ENCODE results near the gene KAZN. TPM values are rescaled to one million over a fixed set of nuclear protein-coding genes. Genes with fewer than 3 reads are reported as not detected.
A peak's percentile ranks its signal among the peaks of the same experiment; 100 is the strongest.

Gene KAZN
- total and polyA plus RNA-seq, 9 donors = 5.1 to 17.4 (median 14.3) TPM

DNA sequence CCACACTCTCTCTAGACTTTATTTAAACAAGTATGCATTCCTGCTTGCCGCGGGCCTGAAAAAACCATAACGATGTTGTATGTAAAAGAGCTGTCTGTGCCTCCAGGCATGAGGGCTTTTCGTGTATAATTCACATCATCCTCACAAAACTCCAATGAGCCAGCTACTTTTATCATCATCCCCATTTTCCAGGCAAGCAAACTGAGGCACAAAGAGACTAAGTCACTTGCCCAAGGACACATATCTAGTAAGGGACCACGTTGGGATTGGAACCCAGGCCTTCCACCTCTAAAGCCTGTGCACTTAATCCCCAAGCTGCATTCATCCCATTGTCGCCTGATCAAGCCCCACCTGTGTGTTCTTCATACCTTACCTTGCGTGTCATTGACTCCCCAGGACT lies 226.9 kb downstream of the KAZN start:
- Histone ChIP-seq H3K36me3 (ENCODE audit: control insufficient read depth, insufficient read depth, low read length) (no peaks in the 10 kb centered on the region), H3K9me3 (replicated peaks; ENCODE audit: control insufficient read depth, low read depth, low read length) (peaks cover 2% of the 10 kb centered on the region), H3K4me1 (ENCODE audit: control insufficient read depth, insufficient read depth, low read length) (peaks cover 9% of the 10 kb centered on the region), H3K27ac (ENCODE audit: low read length) (no peak overlapping the region), H3K4me3 (ENCODE audit: low read length) (no peak overlapping the region), H3K27me3 (ENCODE audit: control insufficient read depth, insufficient read depth, low read length) (no peaks in the 10 kb centered on the region)
- DNase-seq = no peak
- WGBS (ENCODE audit: insufficient coverage) = 93% methylated on average over 3 of the region's 7 CpGs

DNA sequence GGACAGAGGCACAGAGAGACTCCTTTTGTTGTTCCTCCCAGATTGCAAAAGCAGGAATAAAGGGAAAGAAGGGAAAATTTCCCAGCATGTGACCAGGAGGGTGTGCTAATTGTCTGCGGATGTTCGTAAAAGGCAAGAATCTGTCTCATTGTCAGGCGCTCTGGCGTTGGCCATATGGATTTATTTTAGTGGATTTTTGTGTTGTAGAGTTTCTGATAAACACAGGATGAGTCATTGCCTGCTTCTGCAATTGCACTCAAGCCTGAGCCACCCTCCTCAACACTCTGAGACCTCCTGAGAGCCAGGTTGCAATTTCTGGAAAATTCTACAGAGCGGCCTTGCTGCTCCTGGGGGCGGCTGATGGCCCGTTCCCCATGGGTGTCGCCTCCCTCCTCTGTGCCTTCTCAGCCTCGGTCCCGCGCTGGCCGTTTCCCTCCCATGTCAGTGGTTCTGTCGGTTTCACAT lies 227.7 kb downstream of the KAZN start:
- Histone ChIP-seq H3K9me3 (replicated peaks; ENCODE audit: control insufficient read depth, low read depth, low read length) (peaks cover 2% of the 10 kb centered on the region), H3K4me1 (ENCODE audit: control insufficient read depth, insufficient read depth, low read length) (peaks cover 5% of the 10 kb centered on the region), H3K36me3 (ENCODE audit: control insufficient read depth, insufficient read depth, low read length) (no peaks in the 10 kb centered on the region), H3K27ac (ENCODE audit: low read length) (no peak overlapping the region), H3K27me3 (ENCODE audit: control insufficient read depth, insufficient read depth, low read length) (no peaks in the 10 kb centered on the region), H3K4me3 (ENCODE audit: low read length) (no peak overlapping the region)
- WGBS (ENCODE audit: insufficient coverage) = 33% methylated on average over 10 of the region's 13 CpGs
- peak; percentile 84 for DNase-seq

DNA sequence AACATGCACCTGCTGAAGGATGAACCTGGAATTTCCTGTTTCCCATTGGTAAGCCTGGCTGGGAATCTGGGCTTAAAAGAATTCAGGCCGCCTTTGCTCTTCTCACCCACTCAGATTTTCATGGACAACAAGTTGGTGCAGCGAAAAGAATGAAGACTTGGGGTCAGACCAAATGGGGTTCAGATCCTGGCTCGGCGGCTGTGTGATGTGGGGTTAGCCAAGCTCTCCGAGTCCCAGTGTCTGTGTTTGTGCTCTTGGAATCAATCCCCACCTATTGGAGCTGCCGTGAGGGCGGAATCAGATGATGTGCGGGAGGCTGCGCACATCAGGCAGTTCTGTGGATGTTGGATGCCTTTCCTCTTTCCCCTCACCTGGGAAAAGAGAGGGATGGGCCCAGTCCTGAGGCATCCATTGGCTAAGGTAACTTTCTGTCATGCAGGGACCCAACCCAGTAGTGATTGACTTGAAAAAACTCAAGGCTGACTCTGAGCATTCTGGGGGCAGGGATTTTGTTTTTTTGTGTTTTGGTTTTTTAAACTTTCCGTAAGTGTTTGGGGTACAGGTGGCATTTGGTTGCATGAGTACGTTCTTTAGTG lies 228.3 kb downstream of the KAZN start:
- Histone ChIP-seq H3K4me3 (ENCODE audit: low read length) (no peak overlapping the region), H3K4me1 (ENCODE audit: control insufficient read depth, insufficient read depth, low read length) (peaks cover 5% of the 10 kb centered on the region), H3K27me3 (ENCODE audit: control insufficient read depth, insufficient read depth, low read length) (no peaks in the 10 kb centered on the region), H3K27ac (ENCODE audit: low read length) (no peak overlapping the region), H3K9me3 (replicated peaks; ENCODE audit: control insufficient read depth, low read depth, low read length) (peaks cover 2% of the 10 kb centered on the region), H3K36me3 (ENCODE audit: control insufficient read depth, insufficient read depth, low read length) (no peaks in the 10 kb centered on the region)
- DNase-seq = no peak
- WGBS (ENCODE audit: insufficient coverage) = 87% methylated on average over 3 of the region's 11 CpGs

DNA sequence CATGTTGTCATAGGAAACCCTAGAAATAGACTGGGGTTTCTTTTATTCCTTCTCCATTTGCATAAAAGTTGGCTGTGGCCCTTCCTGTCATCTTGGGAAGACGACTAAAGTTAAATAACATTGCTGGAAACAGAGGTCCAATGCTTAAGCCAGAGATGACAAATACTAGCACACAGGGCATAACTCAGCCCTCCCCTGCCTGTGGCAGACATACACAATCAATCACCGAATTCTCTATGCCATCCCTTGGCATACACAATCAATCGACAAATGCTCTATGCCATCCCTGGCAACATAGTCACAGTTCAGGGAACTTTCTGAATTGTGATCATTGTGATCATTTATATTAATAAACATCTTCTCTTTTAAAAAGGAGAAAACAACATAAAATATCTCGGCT lies 229.4 kb downstream of the KAZN start:
- H3K9me3 ChIP-seq (replicated peaks; ENCODE audit: control insufficient read depth, low read depth, low read length) = peaks cover 2% of the 10 kb centered on the region
- DNase-seq = no peak
- peaks cover 5% of the 10 kb centered on the region for H3K4me1 ChIP-seq (ENCODE audit: control insufficient read depth, insufficient read depth, low read length)
- WGBS (ENCODE audit: insufficient coverage) = 100% methylated on average over 1 of the region's 4 CpGs
- no peak overlapping the region for H3K27ac ChIP-seq (ENCODE audit: low read length)
- no peaks in the 10 kb centered on the region for H3K27me3 ChIP-seq (ENCODE audit: control insufficient read depth, insufficient read depth, low read length)
- H3K4me3 ChIP-seq (ENCODE audit: low read length) = no peak overlapping the region
- H3K36me3 ChIP-seq (ENCODE audit: control insufficient read depth, insufficient read depth, low read length) = no peaks in the 10 kb centered on the region

GRCh38 chr1:14828665-14829064 lies 230.2 kb downstream of the KAZN start:
- H3K4me3 ChIP-seq (ENCODE audit: low read length) = no peak overlapping the region
- peaks cover 5% of the 10 kb centered on the region for H3K4me1 ChIP-seq (ENCODE audit: control insufficient read depth, insufficient read depth, low read length)
- no peaks in the 10 kb centered on the region for H3K27me3 ChIP-seq (ENCODE audit: control insufficient read depth, insufficient read depth, low read length)
- WGBS (ENCODE audit: insufficient coverage) = 94% methylated on average over 3 of the region's 4 CpGs
- no peak for DNase-seq
- H3K36me3 ChIP-seq (ENCODE audit: control insufficient read depth, insufficient read depth, low read length) = no peaks in the 10 kb centered on the region
- H3K27ac ChIP-seq (ENCODE audit: low read length) = no peak overlapping the region
- H3K9me3 ChIP-seq (replicated peaks; ENCODE audit: control insufficient read depth, low read depth, low read length) = peaks cover 2% of the 10 kb centered on the region

GRCh38 chr1:14835725-14836124 lies 237.2 kb downstream of the KAZN start:
- Histone ChIP-seq H3K36me3 (ENCODE audit: control insufficient read depth, insufficient read depth, low read length) (no peaks in the 10 kb centered on the region), H3K9me3 (replicated peaks; ENCODE audit: control insufficient read depth, low read depth, low read length) (no peaks in the 10 kb centered on the region), H3K4me1 (ENCODE audit: control insufficient read depth, insufficient read depth, low read length) (no peaks in the 10 kb centered on the region), H3K27me3 (ENCODE audit: control insufficient read depth, insufficient read depth, low read length) (no peaks in the 10 kb centered on the region), H3K27ac (ENCODE audit: low read length) (no peak overlapping the region), H3K4me3 (ENCODE audit: low read length) (no peak overlapping the region)
- 25% methylated on average over 4 of the region's 5 CpGs for WGBS (ENCODE audit: insufficient coverage)
- no peak for DNase-seq

DNA sequence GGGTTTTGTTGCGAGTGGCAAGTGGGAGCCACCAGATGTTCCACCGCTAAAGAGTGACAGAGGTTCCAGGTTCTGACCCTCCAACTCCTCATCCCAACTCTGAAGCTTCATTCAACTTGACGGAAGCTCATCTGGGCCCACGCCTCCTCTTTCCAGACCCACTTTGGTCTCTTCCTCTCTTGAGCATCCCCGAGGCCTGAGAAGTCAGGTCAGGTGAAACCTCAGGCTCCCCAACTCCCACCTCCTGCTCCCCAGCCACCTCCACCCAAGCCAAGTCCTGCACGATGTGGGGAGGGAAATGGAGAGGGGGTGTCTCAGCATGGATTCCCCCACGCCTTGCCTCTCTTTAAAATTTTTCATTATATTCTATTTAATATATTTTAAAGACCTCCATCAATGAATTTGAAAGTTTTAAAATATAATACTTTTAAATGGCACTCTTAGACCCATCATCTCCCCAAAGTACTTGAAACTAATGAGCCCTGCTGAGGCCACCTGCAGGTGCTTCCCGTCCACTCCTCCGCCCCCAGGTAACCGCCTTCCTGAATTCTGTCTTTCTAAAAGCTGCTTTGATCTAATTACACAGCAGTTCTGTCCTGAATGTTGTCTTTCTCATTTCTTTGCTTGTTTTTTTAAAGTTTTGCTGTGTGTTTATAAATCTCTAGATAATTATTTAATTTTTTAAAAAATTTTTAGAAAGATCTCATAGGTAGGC lies 238.1 kb downstream of the KAZN start:
- no peaks in the 10 kb centered on the region for H3K4me1 ChIP-seq (ENCODE audit: control insufficient read depth, insufficient read depth, low read length)
- no peak for DNase-seq
- H3K27me3 ChIP-seq (ENCODE audit: control insufficient read depth, insufficient read depth, low read length) = no peaks in the 10 kb centered on the region
- no peak overlapping the region for H3K4me3 ChIP-seq (ENCODE audit: low read length)
- peaks cover 3% of the 10 kb centered on the region for H3K9me3 ChIP-seq (replicated peaks; ENCODE audit: control insufficient read depth, low read depth, low read length)
- H3K27ac ChIP-seq (ENCODE audit: low read length) = no peak overlapping the region
- H3K36me3 ChIP-seq (ENCODE audit: control insufficient read depth, insufficient read depth, low read length) = no peaks in the 10 kb centered on the region
- WGBS (ENCODE audit: insufficient coverage) = 81% methylated on average over 4 of the region's 10 CpGs

DNA sequence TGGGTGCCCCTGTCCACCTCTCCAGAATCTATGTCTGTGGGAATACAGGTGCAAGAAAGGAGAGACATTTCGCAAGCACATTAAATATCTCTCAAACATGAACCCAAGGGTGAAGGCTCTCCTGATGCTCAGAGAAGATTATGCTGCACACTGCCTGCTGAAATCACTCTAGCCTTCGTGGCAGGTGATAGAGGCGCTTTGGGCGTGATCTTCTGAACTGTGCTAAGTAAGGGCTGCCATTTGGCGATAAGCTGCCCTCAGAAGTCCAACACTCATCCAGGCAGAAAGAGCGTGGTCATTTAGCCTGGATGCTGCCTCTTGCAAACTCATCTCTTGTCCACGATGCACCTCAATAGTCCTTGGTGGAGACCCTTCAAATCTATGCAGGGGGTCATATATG lies 241.9 kb downstream of the KAZN start:
- Histone ChIP-seq H3K4me1 (ENCODE audit: control insufficient read depth, insufficient read depth, low read length) (no peaks in the 10 kb centered on the region), H3K4me3 (ENCODE audit: low read length) (no peak overlapping the region), H3K27ac (ENCODE audit: low read length) (no peak overlapping the region), H3K27me3 (ENCODE audit: control insufficient read depth, insufficient read depth, low read length) (no peaks in the 10 kb centered on the region), H3K9me3 (replicated peaks; ENCODE audit: control insufficient read depth, low read depth, low read length) (peaks cover 23% of the 10 kb centered on the region), H3K36me3 (ENCODE audit: control insufficient read depth, insufficient read depth, low read length) (no peaks in the 10 kb centered on the region)
- 93% methylated on average over 4 of the region's 7 CpGs for WGBS (ENCODE audit: insufficient coverage)
- DNase-seq = no peak

DNA sequence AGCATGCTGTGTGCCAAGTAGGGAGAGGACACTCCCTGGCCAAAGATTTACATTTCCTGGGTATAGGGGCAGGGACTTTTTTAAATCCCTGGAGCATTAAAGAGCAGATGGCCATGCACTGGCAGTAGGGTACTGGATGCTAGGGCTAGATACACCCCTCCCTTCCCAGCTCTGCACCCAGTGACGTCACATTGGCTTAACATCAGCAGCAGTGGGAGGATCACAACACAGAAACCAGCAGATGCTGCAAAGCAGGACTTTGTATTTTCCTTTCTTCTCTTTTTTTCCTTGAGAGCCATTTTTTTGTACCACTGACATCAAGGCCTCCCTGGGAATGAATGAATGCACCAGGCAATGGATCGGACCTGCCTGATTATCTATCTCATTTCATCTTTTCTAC lies 243.0 kb downstream of the KAZN start:
- Histone ChIP-seq H3K27ac (ENCODE audit: low read length) (no peak overlapping the region), H3K4me3 (ENCODE audit: low read length) (no peak overlapping the region), H3K4me1 (ENCODE audit: control insufficient read depth, insufficient read depth, low read length) (no peaks in the 10 kb centered on the region), H3K9me3 (replicated peaks; ENCODE audit: control insufficient read depth, low read depth, low read length) (peaks cover 23% of the 10 kb centered on the region), H3K27me3 (ENCODE audit: control insufficient read depth, insufficient read depth, low read length) (no peaks in the 10 kb centered on the region), H3K36me3 (ENCODE audit: control insufficient read depth, insufficient read depth, low read length) (no peaks in the 10 kb centered on the region)
- WGBS (ENCODE audit: insufficient coverage) = 92% methylated on average over 2 of the region's 2 CpGs
- DNase-seq = no peak

DNA sequence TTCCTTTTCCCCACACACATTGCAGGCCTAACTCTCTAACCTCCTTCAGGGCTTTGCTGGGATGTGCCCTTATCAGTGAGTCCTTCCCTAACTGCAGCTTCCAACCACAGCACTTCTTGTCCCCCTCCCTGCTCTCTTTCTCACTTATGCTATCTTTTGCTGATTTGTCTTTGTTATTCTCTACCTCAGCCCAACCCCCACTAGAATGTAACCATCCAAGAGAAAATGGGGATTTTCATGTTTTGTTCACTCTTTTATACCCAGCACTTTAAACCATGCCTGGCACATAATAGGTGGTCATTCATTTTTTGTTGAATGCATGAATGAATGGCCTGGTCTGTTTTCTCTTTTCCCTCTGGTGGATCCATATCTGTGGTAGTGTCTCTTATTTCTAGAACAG lies 243.5 kb downstream of the KAZN start:
- Histone ChIP-seq H3K4me1 (ENCODE audit: control insufficient read depth, insufficient read depth, low read length) (no peaks in the 10 kb centered on the region), H3K4me3 (ENCODE audit: low read length) (no peak overlapping the region), H3K9me3 (replicated peaks; ENCODE audit: control insufficient read depth, low read depth, low read length) (peaks cover 23% of the 10 kb centered on the region), H3K36me3 (ENCODE audit: control insufficient read depth, insufficient read depth, low read length) (no peaks in the 10 kb centered on the region), H3K27me3 (ENCODE audit: control insufficient read depth, insufficient read depth, low read length) (no peaks in the 10 kb centered on the region), H3K27ac (ENCODE audit: low read length) (no peak overlapping the region)
- DNase-seq = no peak
